OCI-LY3 (cell line): ENCODE measurements around the gene CROCC2.

ENCODE experiments used
- H2AFZ ChIP-seq: fragments of 200-600, 300-600 bp; shearing (Covaris generic); 2 replicates; pipeline ENCODE4 v1.6.0; 2014; ENCODE audit warnings: antibody characterized with exemption, low read depth, low read length
- H3K27ac ChIP-seq: fragments of 200-600, 300-600 bp; sonication (generic); 2 replicates; pipeline ENCODE4 v1.5.1; 2014; ENCODE audit warnings: mild to moderate bottlenecking, low read length, moderate library complexity, mixed read lengths
- H3K27me3 ChIP-seq: fragments of 200-600, 300-600 bp; sonication (generic); 2 replicates; pipeline ENCODE4 v1.6.1; 2014; ENCODE audit warnings: low read depth, low read length, mixed read lengths
- H3K36me3 ChIP-seq: fragments of 200-600, 300-600 bp; sonication (generic); replicated peaks from 2 replicates; pipeline ENCODE3; 2014; ENCODE audit warnings: low read depth, low read length, mixed read lengths
- H3K4me1 ChIP-seq: fragments of 300-600, 200-600 bp; sonication (generic); 2 replicates; pipeline ENCODE4 v1.6.1; 2014; ENCODE audit warnings: low read length, mixed read lengths
- H3K4me2 ChIP-seq: fragments of 200-600, 300-600 bp; sonication (generic); 2 replicates; pipeline ENCODE4 v1.6.1; 2014; ENCODE audit warnings: low read length, mixed read lengths
- H3K4me3 ChIP-seq: fragments of 300-600, 200-600 bp; sonication (generic); 2 replicates; pipeline ENCODE4 v1.5.1; 2014; ENCODE audit warnings: antibody characterized with exemption, mild to moderate bottlenecking, low read length, moderate library complexity
- H3K79me2 ChIP-seq: fragments of 300-600, 200-600 bp; shearing (Covaris generic); 2 replicates; pipeline ENCODE4 v1.6.1; 2014; ENCODE audit warnings: mild to moderate bottlenecking, low read length, mixed read lengths
- H3K9ac ChIP-seq: fragments of 300-600, 200-600 bp; shearing (Covaris generic); 2 replicates; pipeline ENCODE4 v1.6.0; 2014; ENCODE audit warnings: mild to moderate bottlenecking, low read length, moderate library complexity
- H3K9me3 ChIP-seq: fragments of 200-600, 300-600 bp; shearing (Covaris generic); 2 replicates; pipeline ENCODE4 v1.6.1; 2014; ENCODE audit warnings: low read length, mixed read lengths; ENCODE audit not compliant: insufficient read depth
- H4K20me1 ChIP-seq: fragments of 200-600, 300-600 bp; sonication (generic); 2 replicates; pipeline ENCODE4 v1.6.1; 2016; ENCODE audit warnings: low read length, mixed read lengths; ENCODE audit not compliant: insufficient read depth
- CTCF ChIP-seq: fragments of 200-600, 300-600 bp; sonication (generic); IDR thresholded peaks from 2 replicates; pipeline ENCODE4 v1.5.1; 2014; ENCODE audit warnings: antibody characterized with exemption, low read length, low read depth
- EZH2phosphoT487 ChIP-seq: fragments of 200-600 bp; shearing (Covaris generic); IDR thresholded peaks from 2 replicates; pipeline ENCODE4 v1.6.1; 2018; ENCODE audit warnings: antibody characterized with exemption, mixed run types, low read depth

CROCC2 gene

DNA sequence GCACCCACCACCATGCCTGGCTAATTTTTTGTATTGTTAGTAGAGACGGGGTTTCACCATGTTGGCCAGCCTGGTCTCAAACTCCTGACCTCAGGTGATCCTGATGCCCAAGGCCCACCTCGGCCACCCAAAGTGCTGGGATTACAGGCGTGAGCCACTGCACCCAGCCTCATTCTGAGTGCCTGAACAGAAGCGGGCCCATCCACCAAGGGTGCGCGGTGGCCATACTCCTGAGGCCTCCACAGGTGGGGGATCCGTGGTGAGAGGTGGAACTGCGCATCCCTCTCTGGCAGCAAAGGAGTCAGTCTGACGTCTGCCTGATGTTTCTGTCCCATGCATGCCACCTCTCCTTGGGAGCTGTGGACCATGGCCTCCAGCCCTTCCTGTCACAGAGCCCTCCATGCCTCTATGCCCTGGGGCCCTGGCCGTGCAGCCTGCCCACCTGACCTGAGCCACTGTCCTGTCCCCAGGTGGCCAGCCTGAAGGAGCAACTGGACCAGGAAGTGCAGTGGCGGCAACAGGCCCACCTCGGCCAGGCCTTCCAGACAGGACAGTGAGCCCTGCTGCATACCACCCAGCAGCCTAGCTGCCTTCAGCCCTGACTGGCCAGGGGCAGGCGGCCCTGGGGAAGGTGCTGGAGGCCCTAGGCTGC is 84.7 kb downstream of the CROCC2 start:
- Histone ChIP-seq H4K20me1 (no peaks in the 10 kb centered on the region), H3K4me2 (no peak overlapping the region), H3K9ac (no peak overlapping the region), H3K4me3 (no peak overlapping the region), H2AFZ (no peak overlapping the region), H3K27ac (no peak overlapping the region), H3K36me3 (no peaks in the 10 kb centered on the region), H3K27me3 (no peaks in the 10 kb centered on the region), H3K79me2 (no peaks in the 10 kb centered on the region), H3K9me3 (no peaks in the 10 kb centered on the region), H3K4me1 (peaks cover 6% of the 10 kb centered on the region)
- TF ChIP-seq CTCF: no peak
- no peak for TF ChIP-seq EZH2phosphoT487

- Histone ChIP-seq H3K9ac (no peak overlapping the region), H3K79me2 (no peaks in the 10 kb centered on the region), H3K4me3 (no peak overlapping the region), H3K27ac (no peak overlapping the region), H3K36me3 (no peaks in the 10 kb centered on the region), H3K4me1 (peaks cover 6% of the 10 kb centered on the region), H3K9me3 (no peaks in the 10 kb centered on the region), H4K20me1 (no peaks in the 10 kb centered on the region), H2AFZ (no peak overlapping the region), H3K27me3 (no peaks in the 10 kb centered on the region), H3K4me2 (no peak overlapping the region)
- TF ChIP-seq CTCF: no peak
- no peak for TF ChIP-seq EZH2phosphoT487
These were observed 85.5 kb downstream of the CROCC2 start for GRCh38 chr2:240991378-240992263.

- Histone ChIP-seq H3K4me1 (no peaks in the 10 kb centered on the region), H3K9ac (no peak overlapping the region), H2AFZ (no peak overlapping the region), H3K27me3 (no peaks in the 10 kb centered on the region), H3K79me2 (no peaks in the 10 kb centered on the region), H3K27ac (no peak overlapping the region), H3K9me3 (no peaks in the 10 kb centered on the region), H4K20me1 (no peaks in the 10 kb centered on the region), H3K4me3 (no peak overlapping the region), H3K36me3 (no peaks in the 10 kb centered on the region), H3K4me2 (no peak overlapping the region)
- TF ChIP-seq CTCF (no peak), EZH2phosphoT487 (no peak)
These were observed 86.6 kb downstream of the CROCC2 start for GRCh38 chr2:240992572-240993291.
